GM21723 (cell line): ENCODE results near the gene ASB17.
"Not testable (repeated sequence)": the region's sequence is repeated elsewhere in the genome, so short reads cannot be mapped to it uniquely, and the experiment has no call there.

ENCODE experiments used
- ATAC-seq: cut with Tn5 transposase; IDR thresholded peaks from one replicate; pipeline ENCODE4 v1.9.1; 2021; ENCODE audit warnings: mild to moderate bottlenecking, moderate library complexity; ENCODE audit not compliant: unreplicated experiment

ASB17 gene, protein sequence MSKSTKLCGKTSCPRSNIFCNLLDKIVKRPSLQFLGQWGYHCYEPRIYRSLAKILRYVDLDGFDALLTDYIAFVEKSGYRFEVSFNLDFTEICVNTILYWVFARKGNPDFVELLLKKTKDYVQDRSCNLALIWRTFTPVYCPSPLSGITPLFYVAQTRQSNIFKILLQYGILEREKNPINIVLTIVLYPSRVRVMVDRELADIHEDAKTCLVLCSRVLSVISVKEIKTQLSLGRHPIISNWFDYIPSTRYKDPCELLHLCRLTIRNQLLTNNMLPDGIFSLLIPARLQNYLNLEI

DNA sequence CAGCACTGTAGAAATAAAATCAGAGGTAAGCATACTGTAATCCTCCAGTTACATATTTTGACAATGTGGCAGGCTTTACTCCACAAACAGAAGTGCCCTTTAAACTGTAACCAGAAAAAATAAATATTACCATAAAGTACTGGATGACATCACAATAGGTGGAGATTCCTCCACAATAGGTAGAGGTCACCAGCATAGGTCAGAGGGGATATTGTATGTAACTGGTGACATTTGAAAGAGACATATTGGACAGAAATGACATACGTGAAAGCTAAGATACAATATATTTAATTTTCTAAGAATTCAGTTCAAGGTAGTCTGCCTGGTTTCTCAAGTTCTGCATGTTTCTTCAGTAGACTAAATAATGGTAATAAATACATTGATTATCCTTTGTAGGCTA, at the start of gene ASB17:
TSS of gene ASB17 (minus strand) at position 101 of the 400 bp plus-strand sequence. CDS start 113 bp downstream, outside the sequence.
- ATAC-seq = no peak

DNA sequence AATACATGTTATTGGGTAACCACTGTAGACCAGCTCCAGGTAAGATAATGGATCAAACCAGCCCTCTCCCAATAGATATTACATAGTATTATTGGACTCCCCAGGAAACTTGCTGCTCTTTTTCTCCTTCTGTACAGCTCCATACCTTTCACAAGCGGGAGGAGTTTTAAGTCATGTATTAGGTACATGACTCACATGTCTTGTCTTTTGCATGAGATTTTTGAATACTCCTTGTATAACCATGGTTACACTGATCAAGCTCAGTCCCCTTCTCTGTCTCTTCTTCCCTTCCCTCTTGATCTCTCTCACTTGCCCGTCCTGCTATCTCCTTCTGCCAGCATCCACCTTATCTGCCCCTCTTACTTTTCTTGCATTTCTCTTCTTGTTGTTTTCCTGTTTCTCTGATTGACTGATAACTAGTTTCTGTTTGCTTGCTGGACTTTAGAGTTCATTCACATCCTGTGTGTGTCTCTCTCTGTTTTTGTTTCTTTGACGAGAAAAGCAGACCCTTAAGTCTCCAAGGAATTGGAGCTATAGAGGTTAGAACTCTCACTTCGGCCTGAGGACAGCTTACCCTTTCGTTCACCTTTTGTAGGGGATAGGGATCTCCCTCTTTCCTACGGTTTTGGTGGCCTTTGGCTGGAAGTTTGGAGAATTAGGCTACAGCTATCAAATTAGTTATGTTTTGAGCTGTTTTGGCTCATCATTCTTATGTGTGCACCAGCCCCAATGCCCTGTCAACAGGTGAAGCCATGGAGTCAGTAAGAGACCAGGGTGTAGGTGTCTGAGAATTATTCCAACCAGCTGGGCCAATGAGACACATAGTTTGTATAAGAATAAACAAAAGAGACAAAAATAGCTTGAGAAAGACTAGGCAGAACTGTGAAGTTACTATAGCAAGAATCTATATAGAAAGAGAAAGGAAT, 49.0 kb upstream of the ASB17 start:
- peak; percentile 52 for ATAC-seq

DNA sequence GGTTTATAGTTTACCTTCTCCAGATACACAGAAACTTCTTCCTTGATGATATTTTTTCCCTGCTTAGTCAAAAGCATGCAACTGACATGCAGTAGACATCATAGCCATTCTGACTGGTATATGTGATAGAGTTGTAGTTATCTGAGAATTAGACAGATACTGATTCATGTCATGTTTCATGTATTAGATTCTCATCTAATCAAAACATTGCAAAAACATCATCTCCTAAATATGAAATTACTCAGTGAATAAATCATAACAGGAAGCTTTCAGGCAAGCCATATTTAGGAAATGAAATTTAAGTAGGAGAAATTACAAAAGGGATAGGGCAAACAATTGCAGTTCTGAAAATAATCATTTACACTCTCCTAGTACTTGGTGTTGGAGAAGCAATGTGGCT, 38.4 kb upstream of the ASB17 start:
- ATAC-seq = no peak

DNA sequence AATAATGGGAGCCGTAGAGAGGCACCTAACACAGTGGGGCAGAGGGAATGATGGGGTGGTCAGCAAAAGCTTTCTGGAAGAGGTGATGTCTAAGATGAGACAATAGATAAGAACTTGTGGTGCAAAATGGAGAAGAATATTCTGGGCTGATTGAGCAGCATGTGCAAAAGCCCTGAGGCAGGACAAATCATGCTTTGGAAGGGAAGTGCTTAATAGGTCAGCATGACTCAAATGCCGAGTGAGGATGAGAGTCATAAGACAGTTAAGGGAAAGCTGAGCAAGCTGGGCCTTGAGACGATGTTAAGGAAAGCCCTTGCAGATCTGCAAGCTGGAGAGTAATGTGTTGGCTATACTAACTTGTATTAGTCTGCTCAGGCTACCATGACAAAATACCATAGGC, 37.3 kb upstream of the ASB17 start:
- ATAC-seq = no peak

DNA sequence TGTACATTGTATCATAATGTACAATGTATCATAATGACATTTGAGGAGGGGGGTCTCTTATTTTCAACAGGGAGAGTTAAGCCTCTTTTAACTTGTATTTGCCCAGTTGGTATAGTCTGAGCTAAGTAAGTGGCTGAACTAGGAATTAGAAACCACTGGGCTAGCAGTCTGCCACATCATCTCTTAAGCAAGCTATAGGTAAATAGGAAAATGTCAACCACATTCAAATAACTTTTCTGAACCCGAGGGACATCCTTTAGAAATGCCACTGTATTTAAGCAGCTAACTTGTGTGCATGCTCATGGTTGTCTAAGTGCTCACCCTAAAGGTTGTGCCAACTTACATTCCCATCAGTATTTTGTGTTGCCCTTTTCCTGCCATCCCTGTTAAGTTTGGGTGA, 35.5 kb upstream of the ASB17 start:
- ATAC-seq = no peak

DNA sequence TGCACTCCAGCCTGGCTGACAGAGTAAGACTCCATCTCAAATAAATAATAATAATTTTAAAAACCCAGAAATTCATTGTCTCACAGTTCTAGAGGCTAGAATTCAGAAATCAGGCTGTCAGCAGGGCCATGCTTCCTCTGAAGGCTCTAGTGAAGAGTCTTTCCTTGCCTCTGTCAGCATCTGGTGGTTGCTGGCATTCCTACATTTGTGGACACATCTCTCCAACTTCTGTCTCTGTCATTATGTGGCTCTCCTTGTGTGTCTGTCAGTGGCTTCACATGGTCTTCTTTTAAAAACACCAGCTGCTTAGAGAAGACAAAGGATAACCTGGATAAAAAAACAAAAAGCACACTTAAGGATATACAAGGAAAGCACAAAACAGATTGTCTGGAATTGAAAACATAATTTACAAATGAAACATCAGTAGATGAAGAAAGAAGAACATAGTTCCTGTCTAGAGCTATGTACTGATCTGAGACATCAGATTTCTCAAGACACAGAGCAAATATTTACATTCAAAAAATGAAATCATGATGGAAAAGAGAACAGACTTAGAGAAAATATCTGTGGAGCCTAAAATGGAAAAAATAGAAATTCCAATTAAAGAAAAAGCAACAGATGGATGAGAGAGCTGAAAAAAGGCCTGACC, 32.7 kb upstream of the ASB17 start:
- ATAC-seq = no peak

DNA sequence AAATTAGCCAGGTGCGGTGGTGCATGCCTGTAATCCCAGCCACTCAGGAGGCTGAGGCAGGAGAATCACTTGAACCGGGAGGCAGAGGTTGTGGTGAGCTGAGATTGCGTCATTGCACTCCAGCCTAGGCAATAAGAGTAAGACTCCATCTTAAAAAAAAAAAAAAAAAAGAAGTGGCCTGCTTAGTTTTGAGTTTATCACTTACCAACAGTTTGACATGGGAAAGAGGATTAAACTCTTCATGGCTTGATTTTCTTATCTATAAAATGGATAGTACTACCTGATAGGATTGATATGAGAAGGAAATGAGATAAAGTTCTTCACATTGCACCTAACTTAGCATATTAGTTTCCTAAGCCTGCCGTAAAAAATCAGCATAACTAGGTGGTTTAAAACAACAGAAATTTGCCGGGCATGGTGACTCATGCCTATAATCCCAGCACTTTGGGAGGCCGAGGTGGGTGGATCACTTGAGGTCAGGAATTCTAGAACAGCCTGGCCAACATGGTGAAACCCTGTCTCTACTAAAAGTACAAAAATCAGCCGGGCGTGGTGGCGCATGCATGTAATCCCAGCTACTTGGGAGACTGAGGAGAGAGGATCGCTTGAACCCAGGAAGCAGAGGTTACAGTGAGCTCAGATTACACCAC, 32.0 kb upstream of the ASB17 start:
- ATAC-seq = not testable (repeated sequence)

DNA sequence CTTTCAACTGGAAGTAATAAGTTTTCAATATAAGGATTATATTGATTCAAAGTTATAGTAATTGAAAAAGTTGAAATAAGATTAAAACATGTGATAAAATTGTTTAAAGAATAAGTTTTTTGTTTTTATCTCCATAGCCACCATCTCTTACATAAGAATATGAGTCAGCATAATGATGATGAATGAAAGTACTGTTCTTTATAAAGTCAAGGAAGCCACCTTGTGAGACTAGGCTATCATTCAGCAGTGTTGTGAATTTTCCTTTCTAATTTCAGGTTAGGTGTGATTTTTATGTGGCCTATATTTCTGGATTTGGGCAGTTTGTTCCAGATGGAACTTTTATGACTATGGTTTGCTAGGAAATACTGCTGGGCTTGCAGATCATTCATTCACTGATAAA, 22.4 kb upstream of the ASB17 start:
- ATAC-seq = no peak

DNA sequence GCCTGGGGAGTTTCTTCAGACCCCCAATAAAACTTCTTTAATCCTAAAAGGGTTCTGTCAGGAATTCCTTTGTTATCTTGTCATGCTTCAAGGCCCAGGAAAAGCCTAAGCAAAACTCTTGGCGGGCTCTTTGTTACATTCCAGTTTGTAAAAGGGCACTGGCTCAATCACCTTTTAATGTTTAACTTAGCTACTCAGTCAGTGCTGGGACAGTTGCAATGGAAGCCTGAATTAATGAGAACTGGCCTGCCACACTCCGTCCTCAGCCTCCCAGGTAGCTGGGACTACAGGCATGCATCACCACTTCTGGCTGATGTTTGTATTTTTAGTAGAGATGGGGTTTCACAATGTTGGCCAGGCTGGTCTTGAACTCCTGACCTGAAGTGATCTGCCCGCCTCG, 21.3 kb upstream of the ASB17 start:
- ATAC-seq = no peak

DNA sequence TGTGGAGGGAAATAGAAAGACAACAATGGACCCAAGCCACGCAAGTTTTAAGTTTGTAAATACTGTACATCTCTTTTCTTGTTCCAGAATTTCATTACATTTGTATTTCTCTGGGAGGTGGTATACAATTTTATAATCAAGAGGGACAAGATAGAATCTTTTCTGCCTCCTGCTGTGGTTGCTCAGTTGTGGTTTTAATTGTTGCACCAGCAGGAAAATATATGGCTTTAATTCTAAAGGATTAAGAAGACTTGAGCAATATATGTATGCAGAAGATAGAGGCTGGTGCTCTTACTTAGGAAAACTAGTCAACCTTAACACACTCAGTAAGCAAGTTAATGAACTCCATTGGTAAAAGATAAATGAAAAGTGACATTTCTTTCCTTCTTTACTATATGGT, 19.8 kb upstream of the ASB17 start:
- ATAC-seq = no peak

DNA sequence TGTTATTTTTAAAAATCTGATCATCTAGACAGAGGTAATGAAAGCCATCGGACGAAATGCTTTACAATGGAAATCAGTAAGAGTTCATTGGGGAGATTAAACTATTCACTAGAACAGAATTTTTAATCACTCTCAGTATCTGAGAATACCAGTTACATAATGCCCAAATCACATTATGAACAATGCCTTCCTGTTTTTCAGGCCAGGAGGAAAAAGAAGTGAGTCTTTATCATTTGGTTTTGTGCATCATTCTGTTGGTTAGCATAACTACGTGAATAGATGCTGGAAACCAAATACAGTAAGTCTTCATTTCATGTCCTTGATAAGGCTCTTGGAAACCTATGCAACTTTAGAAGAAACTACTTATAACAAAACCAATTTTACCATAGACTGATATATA, 18.0 kb upstream of the ASB17 start:
- ATAC-seq = no peak

DNA sequence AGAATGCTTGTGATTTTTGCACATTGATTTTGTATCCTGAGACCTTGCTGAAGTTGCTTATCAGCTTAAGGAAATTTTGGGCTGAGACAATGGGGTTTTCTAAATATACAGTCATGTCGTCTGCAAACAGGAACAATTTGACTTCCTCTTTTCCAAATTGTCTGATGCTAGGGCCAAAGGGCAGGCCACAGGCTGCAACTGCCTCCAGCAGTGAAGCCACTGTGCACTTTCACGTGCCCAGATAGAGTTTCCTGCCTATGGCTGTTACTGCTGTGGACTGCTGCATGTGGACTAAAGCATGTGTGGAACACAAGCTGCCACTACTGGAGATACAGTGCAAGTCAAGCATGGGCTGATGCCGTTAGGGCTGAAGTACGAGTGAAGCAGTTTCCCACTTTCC, 10.8 kb upstream of the ASB17 start:
- ATAC-seq = not testable (repeated sequence)

DNA sequence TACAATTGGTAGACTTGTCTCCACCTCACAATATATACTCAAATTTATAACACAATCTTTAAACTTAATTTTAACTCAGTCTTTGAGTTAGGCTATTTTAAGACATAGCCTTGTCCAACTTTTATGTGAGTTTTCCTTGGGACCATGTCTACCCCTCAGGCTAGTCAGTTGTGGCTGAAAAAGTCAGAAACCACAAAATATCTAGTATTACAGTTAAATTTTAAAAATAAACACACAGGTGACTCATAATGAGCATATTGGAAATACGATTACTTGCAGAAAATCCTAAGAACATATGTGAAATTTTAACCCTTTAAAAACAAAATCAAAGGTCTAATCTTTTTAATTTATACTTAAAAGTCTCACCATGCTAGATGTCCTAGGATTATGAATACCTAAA, 4.8 kb upstream of the ASB17 start:
- ATAC-seq = no peak

DNA sequence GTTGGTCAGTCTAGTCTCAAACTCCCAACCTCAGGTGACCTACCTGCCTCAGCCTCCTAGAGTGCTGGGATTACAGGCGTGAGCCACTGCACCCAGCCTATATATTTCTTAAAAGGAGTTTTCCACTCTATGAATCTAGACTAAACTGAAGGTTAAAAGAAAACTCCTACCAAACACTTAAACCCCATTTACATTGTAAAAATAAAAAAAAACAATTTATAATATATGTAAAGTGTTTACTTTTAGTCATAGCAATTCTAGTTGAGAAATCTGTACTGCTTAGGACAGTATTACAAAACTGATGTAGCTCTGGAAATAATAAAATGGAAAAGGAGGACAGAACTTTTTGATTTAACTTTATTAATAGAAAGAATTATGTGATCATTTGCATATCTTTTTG, 9.5 kb downstream of the ASB17 start:
- ATAC-seq = no peak

DNA sequence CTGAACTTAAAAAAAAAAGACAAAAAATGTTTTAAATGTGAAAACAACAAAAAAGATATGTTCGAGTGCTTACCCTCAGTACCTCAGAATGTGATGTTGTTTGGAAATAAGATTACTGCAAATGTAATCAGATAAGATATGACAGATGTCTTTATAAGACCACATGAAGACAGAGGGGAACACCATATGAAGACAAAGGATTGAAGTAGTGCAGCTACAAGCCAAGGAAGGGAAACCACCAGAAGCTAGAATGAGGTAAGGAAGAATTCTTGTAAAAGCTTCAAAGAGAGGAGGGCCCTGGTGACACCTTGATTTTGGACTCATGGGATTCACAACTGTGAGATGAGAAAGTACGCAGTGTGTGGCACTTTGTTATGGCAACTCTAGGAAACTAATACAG, 15.4 kb downstream of the ASB17 start:
- ATAC-seq = no peak

DNA sequence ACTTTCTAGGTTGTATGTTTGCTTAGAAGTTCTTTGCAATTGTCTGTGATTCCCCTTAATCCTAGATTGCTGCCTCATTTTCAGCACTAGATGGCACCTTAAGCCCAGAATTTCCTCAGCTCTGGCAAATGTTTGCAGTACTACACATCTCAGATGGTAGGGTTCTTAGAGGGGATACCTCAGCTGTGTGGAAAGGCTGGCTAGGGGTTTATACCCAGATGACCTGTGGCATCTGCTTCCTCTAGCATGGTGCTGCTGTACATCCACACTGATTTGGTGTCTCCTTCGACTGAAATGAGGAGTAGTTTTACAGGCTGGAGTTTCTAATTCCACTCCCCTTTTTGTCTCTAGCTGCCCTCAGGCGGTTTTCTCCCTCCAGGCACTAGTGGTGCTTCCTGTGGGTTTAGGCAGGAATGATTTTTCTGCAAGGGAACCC, 23.5 kb downstream of the ASB17 start:
- ATAC-seq = peak; percentile 74

DNA sequence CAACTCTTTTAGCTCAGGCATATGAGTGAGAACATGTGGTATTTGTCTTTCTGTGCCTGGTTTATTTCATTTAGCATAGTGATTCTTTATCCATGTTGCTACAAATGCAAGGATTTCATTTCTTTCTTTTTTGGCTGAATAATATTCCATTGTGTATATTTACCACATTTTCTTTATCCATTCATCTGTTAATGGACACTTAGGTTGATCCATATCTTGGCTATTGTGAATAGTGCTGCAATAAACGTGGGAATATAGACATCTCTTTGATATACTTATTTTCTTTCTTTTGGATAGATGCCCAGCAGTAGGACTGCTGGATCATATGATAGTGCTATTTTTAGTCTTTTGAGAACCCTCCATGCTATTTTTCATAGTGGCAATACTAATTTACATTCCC, 30.8 kb downstream of the ASB17 start:
- no peak for ATAC-seq

DNA sequence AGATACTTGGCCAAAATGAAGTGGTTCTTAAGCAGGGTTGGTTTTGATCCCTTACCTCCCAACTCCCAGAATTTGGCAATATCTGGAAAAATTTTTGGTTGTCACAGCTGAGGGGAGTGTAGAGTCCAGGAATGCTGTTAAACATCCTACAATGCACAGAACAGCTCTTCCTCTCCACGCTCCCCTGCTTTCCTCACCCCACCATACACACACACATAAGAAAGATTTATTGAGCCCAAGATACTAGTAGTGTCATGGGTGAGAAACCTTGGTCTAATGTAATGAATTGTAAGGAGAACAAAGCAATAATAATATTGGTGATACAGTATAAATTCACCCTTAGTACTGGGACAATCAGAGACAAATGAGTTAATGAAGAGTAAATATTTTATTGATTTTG, 47.8 kb downstream of the ASB17 start:
- ATAC-seq = no peak

DNA sequence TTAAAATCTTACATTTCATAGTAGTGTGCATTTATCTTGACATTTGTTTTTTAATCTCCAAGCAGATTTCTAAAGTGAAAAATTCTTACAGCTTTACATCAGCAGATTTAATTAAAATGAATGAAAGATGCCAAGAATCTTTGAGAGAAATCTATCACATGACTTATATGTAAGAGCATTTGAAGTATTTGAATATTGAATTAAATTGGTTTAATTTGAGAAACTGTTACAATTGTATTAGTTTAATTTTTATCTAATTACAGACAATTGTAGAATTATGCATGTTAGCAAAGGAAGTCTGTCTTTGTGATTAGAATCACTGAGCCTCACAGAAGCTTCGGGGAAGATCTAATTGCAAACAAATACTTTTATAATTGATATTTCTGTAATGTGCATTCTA, 52.2 kb downstream of the ASB17 start:
- ATAC-seq = no peak

DNA sequence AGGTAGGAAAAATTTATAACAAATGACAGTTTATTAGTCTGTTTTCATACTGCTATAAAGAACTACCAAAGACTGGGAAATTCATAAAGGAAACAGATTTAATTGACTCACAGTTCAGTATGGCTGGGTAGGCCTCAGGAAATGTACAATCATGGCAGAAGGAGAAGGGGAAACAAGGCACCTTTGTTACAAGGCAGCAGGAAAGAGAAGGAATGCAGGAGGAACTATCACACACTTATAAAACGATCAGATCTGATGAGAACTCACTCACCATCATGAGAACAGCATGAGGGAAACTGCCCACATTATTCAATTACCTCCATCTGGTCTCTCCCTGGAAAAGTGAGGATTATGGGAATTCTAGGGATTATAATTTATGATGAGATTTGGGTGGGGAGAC, 61.3 kb downstream of the ASB17 start:
- no peak for ATAC-seq
